T-helper 17 cell (primary cell): Measurements from ENCODE around the gene PCDHA4. TPM values are rescaled to one million over a fixed set of nuclear protein-coding genes. Genes with fewer than 3 reads are reported as not detected.
"Not testable (repeated sequence)": the region's sequence is repeated elsewhere in the genome, so short reads cannot be mapped to it uniquely, and the experiment has no call there.

Experiments used
- ATAC-seq: fragments of 150-1000 bp; cut with Tn5 transposase; 2 replicates; pipeline ENCODE4 v1.10.0; 2021; ENCODE audit warnings: mild to moderate bottlenecking, moderate library complexity
- DNase-seq, 3 donors: peaks; one replicate each; pipeline versions ENCODE4 v3.0.0 to v3.0.0-alpha.2; 2020 to 2021
- H3K9me3 ChIP-seq: one replicate; pipeline ENCODE4 v1.7.0; 2013; ENCODE audit warnings: low read length, mild to moderate bottlenecking; ENCODE audit not compliant: control insufficient read depth, poor library complexity, severe bottlenecking
- H3K27ac Mint-ChIP-seq: one replicate; pipeline ENCODE4 v1.8.0; 2022; ENCODE audit warnings: mild to moderate bottlenecking, moderate library complexity, mixed read lengths
- H3K27me3 Mint-ChIP-seq: one replicate; pipeline ENCODE4 v1.8.0; 2022; ENCODE audit warnings: mixed read lengths
- H3K36me3 Mint-ChIP-seq: one replicate; pipeline ENCODE4 v1.8.0; 2022; ENCODE audit warnings: low read depth, mixed read lengths
- H3K4me1 Mint-ChIP-seq: one replicate; pipeline ENCODE4 v1.8.0; 2022; ENCODE audit warnings: mild to moderate bottlenecking, mixed read lengths
- H3K4me3 Mint-ChIP-seq: one replicate; pipeline ENCODE4 v1.8.0; 2022; ENCODE audit warnings: mild to moderate bottlenecking, moderate library complexity, mixed read lengths
- total RNA-seq, 4 donors: library from RNA in 2 of 4; stranded (reverse) in 2 of 4; gene quantifications; one replicate each; pipeline ENCODE4 v1.2.3 and lab custom pipeline; 2022 to 2026

Gene PCDHA4
- total RNA-seq (not detected), total RNA-seq (lab: John Stamatoyannopoulos, UW) (0 to 0.15 reads per million in 2 donors)

DNA sequence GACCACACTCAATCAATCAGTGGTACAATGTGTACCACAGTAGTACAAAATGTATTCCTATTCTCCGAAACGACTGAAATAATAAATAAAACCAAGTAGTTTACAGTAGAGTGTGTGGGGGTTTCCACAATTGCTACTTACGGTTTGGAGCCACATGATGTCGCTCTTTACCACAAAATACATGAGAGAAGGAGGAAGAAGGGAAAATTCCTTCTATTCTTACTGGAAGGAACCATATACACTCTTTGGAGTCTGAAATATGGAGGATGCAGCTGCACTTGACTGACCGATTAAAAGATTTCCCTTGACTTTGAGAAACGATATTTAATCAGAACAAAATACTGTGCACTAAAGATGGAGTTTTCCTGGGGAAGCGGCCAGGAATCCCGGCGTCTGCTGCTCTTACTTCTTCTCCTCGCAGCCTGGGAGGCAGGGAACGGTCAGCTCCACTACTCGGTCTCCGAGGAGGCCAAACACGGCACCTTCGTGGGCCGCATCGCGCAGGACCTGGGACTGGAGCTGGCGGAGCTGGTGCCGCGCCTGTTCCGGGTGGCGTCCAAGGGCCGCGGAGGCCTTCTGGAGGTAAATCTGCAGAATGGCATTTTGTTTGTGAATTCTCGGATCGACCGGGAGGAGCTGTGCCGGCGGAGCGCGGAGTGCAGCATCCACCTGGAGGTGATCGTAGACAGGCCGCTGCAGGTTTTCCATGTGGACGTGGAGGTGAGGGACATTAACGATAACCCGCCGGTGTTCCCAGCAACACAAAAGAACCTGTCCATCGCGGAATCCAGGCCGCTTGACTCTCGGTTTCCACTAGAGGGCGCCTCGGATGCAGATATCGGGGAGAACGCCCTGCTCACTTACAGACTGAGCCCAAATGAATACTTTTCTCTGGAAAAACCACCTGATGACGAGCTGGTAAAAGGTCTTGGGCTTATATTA is at the start of gene PCDHA4:
Gene PCDHA4 (plus strand): TSS at position 235 of the 942 bp plus-strand sequence.
- no peaks in the 10 kb centered on the region for H3K4me1 Mint-ChIP-seq
- DNase-seq, result no peak
- peaks cover 12% of the 10 kb centered on the region for H3K27me3 Mint-ChIP-seq
- no peaks in the 10 kb centered on the region for H3K36me3 Mint-ChIP-seq
- ATAC-seq, result no peak
- H3K4me3 Mint-ChIP-seq, result no peak within 1 kb of the TSS
- H3K9me3 ChIP-seq, result peaks cover 4% of the 10 kb centered on the region
- H3K27ac Mint-ChIP-seq, result no peak within 1 kb of the TSS

DNA sequence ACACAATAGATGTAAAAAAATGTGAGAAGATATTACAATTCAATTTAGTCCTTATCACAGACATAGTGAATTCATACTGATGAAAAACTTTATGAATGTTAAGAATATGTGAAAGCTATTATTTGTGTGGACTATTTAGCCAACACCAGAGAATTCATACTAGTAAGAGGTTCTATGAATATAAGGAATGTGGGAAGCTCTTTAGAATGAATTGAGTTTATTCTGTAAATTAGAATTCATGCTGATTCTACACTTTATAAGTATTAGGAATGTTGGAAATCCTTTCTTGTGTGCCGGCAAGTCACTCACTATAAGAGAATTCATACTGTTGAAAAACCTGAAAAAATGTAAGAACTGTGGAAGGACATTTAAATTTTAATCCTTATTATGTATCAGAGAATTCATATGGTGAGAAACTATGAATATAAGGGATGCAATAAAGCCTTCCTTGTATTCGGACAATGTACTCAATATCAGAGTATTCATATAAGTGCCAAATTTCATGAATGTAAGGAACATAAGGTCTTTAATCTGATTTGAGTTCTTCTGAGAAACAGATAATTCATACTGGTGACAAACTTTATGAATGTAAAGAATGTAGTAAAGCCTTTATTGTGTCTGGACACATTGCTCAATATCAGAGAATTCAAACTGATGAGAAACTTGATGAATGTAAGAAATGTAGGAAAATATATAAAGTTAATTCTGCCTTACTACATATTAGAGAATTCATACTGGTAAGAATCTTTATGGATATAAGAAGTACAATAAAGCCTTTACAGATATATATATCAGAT is 42.5 kb upstream of the PCDHA4 start:
- Mint-ChIP-seq H3K27me3 (no peaks in the 10 kb centered on the region), H3K36me3 (no peaks in the 10 kb centered on the region), H3K4me1 (no peaks in the 10 kb centered on the region), H3K4me3 (no peak overlapping the region), H3K27ac (no peak overlapping the region)
- peaks cover 31% of the 10 kb centered on the region for H3K9me3 ChIP-seq
- DNase-seq, result no peak
- no peak for ATAC-seq

DNA sequence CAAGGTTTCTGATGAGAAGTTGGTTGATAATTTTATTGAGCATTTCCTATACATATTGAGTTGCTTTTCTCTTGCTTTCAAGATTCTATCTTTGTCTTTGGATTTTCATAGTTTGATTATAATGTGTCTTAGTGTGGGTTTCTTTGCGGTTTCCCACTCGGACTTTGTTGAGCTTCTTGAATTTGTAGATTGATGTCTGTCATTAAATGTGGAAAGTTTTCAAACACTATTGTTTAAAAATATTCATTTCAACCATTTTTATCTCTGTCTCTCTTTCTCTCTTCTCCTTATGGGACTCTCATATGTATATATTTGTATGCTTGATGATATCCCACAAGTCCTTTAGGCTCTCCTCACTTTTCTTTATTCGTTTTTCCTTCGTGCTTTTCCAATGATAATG is 39.4 kb upstream of the PCDHA4 start:
- H3K27me3 Mint-ChIP-seq, result no peaks in the 10 kb centered on the region
- H3K27ac Mint-ChIP-seq, result no peak overlapping the region
- ATAC-seq (no peak), DNase-seq (no peak)
- H3K36me3 Mint-ChIP-seq, result no peaks in the 10 kb centered on the region
- peaks cover 31% of the 10 kb centered on the region for H3K9me3 ChIP-seq
- no peaks in the 10 kb centered on the region for H3K4me1 Mint-ChIP-seq
- no peak overlapping the region for H3K4me3 Mint-ChIP-seq

DNA sequence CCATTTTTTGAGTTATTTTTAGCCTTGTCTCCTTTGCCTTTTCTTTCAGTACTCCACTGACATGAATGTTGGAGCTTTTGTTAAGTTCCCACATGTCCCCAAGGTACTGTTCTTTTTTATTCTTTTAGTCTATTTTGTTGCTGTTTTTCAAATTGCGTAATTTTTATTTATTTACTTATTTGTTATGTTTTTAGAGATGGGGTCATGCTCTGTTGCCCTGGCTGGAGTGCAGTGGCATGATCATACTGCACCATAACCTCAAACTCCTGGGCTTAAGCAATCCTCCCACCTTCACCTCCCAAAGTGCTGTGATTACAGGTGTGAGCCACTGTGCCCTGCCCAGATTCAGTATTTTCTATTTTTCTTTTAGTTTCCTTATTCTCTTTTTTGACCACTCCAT is 26.4 kb upstream of the PCDHA4 start:
- Mint-ChIP-seq H3K27ac (no peak overlapping the region), H3K4me3 (no peak overlapping the region), H3K4me1 (no peaks in the 10 kb centered on the region), H3K27me3 (no peaks in the 10 kb centered on the region), H3K36me3 (peaks cover 3% of the 10 kb centered on the region)
- DNase-seq, result no peak
- no peak for ATAC-seq
- H3K9me3 ChIP-seq, result peaks cover 15% of the 10 kb centered on the region

DNA sequence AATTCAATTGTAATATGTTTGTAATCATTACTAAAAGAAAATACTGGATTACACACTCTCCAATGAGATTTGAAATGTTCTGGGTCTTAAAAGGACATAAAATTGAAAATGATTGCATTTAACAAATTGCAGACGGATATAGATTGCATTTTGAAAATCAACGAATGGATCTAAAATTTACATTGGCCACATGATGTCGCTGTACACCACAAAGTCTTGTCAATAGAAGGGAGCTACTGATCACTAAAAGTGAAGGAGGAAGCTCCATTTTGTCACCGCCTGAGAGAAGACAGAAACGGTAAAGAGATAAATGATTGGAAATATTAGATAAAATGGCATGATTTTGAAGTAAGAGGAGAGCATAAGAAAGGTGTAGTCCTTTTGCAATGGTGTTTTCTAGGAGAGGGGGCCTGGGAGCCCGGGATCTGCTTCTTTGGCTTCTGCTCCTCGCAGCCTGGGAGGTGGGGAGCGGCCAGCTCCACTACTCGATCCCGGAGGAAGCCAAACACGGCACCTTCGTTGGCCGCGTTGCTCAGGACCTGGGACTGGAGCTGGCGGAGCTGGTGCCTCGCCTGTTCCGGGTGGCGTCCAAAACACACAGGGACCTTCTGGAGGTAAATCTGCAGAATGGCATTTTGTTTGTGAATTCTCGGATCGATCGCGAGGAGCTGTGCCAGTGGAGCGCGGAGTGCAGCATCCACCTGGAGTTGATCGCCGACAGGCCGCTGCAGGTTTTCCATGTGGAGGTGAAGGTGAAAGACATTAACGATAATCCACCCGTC is 20.8 kb upstream of the PCDHA4 start, which contains the start of gene PCDHA1:
Gene PCDHA1 (plus strand): TSS at position 236 of the 782 bp plus-strand sequence.
- peaks cover 11% of the 10 kb centered on the region for H3K9me3 ChIP-seq
- Mint-ChIP-seq H3K27me3 (peaks cover 16% of the 10 kb centered on the region), H3K4me1 (no peaks in the 10 kb centered on the region), H3K4me3 (no peak within 1 kb of the TSS), H3K36me3 (peaks cover 3% of the 10 kb centered on the region), H3K27ac (no peak within 1 kb of the TSS)
- ATAC-seq (no peak), DNase-seq (no peak)

DNA sequence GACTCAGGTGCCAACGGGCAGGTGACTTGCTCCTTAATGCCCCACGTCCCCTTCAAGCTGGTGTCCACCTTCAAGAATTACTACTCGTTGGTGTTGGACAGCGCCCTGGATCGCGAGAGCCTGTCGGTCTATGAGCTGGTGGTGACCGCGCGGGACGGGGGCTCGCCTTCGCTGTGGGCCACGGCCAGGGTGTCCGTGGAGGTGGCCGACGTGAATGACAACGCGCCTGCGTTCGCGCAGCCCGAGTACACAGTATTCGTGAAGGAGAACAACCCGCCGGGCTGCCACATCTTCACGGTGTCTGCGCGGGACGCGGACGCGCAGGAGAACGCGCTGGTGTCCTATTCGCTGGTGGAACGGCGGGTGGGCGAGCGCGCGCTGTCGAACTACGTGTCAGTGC is 19.4 kb upstream of the PCDHA4 start:
- not testable (repeated sequence) for H3K27ac Mint-ChIP-seq, ATAC-seq, H3K9me3 ChIP-seq, H3K36me3 Mint-ChIP-seq, H3K4me1 Mint-ChIP-seq, H3K4me3 Mint-ChIP-seq, DNase-seq
- peaks cover 16% of the 10 kb centered on the region for H3K27me3 Mint-ChIP-seq

DNA sequence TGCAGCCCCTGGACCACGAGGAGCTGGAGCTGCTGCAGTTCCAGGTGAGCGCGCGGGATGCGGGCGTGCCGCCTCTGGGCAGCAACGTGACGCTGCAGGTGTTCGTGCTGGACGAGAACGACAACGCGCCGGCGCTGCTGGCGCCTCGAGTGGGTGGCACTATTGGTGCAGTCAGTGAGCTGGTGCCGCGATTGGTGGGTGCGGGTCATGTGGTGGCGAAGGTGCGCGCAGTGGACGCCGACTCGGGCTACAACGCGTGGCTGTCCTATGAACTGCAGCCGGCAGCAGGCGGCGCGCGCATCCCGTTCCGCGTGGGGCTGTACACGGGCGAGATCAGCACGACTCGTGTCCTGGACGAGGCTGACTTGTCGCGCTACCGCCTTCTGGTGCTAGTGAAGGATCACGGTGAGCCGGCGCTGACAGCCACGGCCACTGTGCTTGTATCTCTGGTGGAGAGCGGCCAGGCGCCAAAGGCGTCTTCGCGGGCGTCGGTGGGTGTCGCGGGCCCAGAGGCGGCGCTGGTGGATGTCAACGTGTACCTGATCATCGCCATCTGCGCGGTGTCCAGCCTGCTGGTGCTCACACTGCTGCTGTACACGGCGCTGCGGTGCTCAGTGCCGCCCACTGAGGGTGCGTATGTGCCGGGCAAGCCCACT is 18.9 kb upstream of the PCDHA4 start:
- H3K36me3 Mint-ChIP-seq, ATAC-seq, H3K4me1 Mint-ChIP-seq, H3K27ac Mint-ChIP-seq, DNase-seq, H3K9me3 ChIP-seq, H3K4me3 Mint-ChIP-seq: not testable (repeated sequence)
- H3K27me3 Mint-ChIP-seq, result peaks cover 21% of the 10 kb centered on the region

DNA sequence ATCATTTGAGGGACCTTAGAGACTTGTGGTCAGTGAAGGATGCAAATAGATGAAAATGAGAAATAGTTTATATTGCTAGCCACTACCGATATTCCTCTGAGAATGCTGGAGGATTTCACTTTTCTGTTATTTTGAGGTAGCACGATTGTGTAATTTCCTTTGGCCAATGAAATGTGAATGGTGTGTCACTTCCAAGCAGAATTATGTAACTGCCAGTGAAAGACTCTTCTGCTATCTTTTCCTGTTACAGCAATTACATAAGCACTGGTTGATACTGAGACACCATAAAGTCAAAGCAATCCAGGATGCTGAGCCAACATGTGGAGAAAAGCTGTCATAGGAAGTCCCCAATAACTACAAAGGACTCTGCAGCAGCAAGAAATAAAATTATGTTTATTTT is 15.8 kb upstream of the PCDHA4 start:
- no peak overlapping the region for H3K4me3 Mint-ChIP-seq
- H3K27ac Mint-ChIP-seq, result no peak overlapping the region
- DNase-seq (no peak), ATAC-seq (no peak)
- H3K9me3 ChIP-seq, result peaks cover 2% of the 10 kb centered on the region
- H3K36me3 Mint-ChIP-seq, result no peaks in the 10 kb centered on the region
- peaks cover 24% of the 10 kb centered on the region for H3K27me3 Mint-ChIP-seq
- H3K4me1 Mint-ChIP-seq, result no peaks in the 10 kb centered on the region

DNA sequence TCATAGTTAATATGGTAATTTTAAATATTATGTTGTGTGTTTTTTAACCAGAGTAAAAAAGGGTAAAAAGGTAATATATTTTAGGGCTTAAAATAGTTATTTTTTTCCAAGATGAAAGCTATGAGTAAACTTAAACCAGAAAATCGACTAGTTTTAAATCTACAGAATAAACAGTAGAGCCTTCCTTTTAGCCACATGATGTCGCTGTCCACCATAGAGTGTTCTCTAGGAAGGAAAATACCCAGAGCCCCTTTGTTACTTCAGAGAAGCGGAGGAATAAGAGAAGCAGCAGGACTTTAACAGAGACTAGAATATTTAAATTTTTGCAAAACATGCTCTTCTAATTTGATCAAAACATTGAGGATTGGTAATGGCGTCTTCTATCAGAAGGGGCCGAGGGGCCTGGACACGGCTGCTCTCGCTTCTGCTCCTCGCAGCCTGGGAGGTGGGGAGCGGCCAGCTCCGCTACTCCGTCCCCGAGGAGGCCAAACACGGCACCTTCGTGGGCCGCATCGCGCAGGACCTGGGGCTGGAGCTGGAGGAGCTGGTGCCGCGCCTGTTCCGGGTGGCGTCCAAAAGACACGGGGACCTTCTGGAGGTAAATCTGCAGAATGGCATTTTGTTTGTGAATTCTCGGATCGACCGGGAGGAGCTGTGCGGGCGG is 12.1 kb upstream of the PCDHA4 start, which contains the start of gene PCDHA2:
Gene PCDHA2 (plus strand): TSS at position 258 of the 664 bp plus-strand sequence.
- H3K4me1 Mint-ChIP-seq, result no peaks in the 10 kb centered on the region
- H3K36me3 Mint-ChIP-seq, result no peaks in the 10 kb centered on the region

DNA sequence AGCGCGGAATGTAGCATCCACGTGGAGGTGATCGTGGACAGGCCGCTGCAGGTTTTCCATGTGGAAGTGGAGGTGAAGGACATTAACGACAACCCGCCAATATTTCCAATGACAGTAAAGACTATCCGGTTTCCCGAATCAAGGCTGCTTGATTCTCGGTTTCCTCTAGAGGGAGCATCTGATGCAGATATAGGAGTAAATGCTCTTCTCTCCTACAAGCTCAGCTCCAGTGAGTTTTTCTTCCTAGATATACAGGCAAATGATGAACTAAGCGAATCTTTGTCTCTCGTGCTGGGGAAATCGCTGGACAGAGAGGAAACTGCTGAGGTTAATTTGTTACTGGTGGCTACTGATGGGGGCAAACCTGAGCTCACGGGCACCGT is 11.6 kb upstream of the PCDHA4 start:
- H3K4me1 Mint-ChIP-seq, result no peaks in the 10 kb centered on the region

More for the DNA sequence above, 12.1 kb upstream of the PCDHA4 start, which contains the start of gene PCDHA2:
- ATAC-seq (no peak), DNase-seq (no peak)
- H3K9me3 ChIP-seq, result peaks cover 2% of the 10 kb centered on the region
- H3K4me3 Mint-ChIP-seq, result no peak within 1 kb of the TSS
- no peak within 1 kb of the TSS for H3K27ac Mint-ChIP-seq
- peaks cover 13% of the 10 kb centered on the region for H3K27me3 Mint-ChIP-seq

DNA sequence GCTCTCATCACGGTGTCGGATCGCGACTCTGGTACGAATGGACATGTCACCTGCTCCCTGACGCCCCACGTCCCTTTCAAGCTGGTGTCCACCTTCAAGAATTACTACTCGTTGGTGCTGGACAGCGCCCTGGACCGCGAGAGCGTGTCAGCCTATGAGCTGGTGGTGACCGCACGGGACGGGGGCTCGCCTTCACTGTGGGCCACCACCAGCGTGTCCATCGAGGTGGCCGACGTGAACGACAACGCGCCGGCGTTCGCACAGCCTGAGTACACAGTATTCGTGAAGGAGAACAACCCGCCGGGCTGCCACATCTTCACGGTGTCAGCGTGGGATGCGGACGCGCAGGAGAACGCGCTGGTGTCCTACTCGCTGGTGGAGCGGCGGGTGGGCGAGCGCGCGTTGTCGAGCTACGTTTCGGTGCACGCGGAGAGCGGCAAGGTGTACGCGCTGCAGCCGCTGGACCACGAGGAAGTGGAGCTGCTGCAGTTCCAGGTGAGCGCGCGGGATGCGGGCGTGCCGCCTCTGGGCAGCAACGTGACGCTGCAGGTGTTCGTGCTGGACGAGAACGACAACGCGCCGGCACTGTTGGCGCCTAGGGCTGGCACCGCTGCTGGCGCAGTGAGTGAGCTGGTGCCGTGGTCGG is 10.7 kb upstream of the PCDHA4 start:
- not testable (repeated sequence) for H3K9me3 ChIP-seq, H3K4me3 Mint-ChIP-seq, H3K4me1 Mint-ChIP-seq, ATAC-seq, H3K36me3 Mint-ChIP-seq, DNase-seq
- Mint-ChIP-seq H3K27me3 (peaks cover 11% of the 10 kb centered on the region), H3K27ac (peak overlapping the region; percentile 42)

More for the DNA sequence above, 11.6 kb upstream of the PCDHA4 start:
- no peak overlapping the region for H3K4me3 Mint-ChIP-seq
- H3K36me3 Mint-ChIP-seq, result no peaks in the 10 kb centered on the region
- H3K27me3 Mint-ChIP-seq, result peaks cover 11% of the 10 kb centered on the region
- no peak for ATAC-seq
- no peak for DNase-seq
- H3K27ac Mint-ChIP-seq, result no peak overlapping the region
- H3K9me3 ChIP-seq, result peaks cover 2% of the 10 kb centered on the region
